ENCODE measurements around the gene FGF6.

FGF6 gene

DNA sequence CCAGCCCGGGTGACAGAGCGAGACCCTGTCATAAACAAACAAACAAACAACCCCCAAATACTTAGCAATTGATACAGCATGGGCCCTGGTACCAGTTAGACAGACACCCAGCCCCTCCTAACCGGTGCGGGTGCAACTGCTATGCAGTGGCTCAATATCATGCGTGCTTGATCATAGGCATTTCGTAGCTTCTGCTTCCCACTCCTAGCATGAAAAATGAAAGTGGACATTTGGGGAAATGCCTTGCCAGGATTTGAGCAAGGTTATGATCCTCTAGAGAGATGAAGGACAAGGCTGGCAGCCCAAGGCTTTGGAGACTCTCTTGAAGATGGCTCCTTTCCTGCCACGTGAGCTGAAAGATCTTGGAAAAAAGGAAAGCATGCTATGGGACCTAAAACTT, 13.7 kb downstream of the FGF6 start:
- Histone ChIP-seq H3K27ac (ENCODE audit: low read length) (no peak overlapping the region), H3K4me2 (ENCODE audit: insufficient read depth, low read length) (no peak overlapping the region), H3K36me3 (ENCODE audit: insufficient read depth, low read length) (no peaks in the 10 kb centered on the region), H2AFZ (ENCODE audit: low read depth, low read length) (no peak overlapping the region), H3K4me1 (ENCODE audit: insufficient read depth, low read length) (peaks cover 28% of the 10 kb centered on the region), H4K20me1 (ENCODE audit: insufficient read depth, low read length) (no peaks in the 10 kb centered on the region), H3K9ac (ENCODE audit: low read depth, low read length) (no peak overlapping the region), H3K4me3 (ENCODE audit: low read depth in 1 of 2, low read length in 2 of 2) (no peak overlapping the region), H3K79me2 (ENCODE audit: insufficient read depth, low read length) (no peaks in the 10 kb centered on the region), H3K27me3 (ENCODE audit: insufficient read depth, low read length, poor library complexity) (no peaks in the 10 kb centered on the region), H3K9me3 (ENCODE audit: insufficient read depth, low read length, severe bottlenecking) (no peaks in the 10 kb centered on the region)
- no peak for ATAC-seq (ENCODE audit: insufficient read depth, low read depth)
- DNase-seq = no peak
- TF ChIP-seq, protein P1, sequence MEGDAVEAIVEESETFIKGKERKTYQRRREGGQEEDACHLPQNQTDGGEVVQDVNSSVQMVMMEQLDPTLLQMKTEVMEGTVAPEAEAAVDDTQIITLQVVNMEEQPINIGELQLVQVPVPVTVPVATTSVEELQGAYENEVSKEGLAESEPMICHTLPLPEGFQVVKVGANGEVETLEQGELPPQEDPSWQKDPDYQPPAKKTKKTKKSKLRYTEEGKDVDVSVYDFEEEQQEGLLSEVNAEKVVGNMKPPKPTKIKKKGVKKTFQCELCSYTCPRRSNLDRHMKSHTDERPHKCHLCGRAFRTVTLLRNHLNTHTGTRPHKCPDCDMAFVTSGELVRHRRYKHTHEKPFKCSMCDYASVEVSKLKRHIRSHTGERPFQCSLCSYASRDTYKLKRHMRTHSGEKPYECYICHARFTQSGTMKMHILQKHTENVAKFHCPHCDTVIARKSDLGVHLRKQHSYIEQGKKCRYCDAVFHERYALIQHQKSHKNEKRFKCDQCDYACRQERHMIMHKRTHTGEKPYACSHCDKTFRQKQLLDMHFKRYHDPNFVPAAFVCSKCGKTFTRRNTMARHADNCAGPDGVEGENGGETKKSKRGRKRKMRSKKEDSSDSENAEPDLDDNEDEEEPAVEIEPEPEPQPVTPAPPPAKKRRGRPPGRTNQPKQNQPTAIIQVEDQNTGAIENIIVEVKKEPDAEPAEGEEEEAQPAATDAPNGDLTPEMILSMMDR (IDR thresholded peaks at IDR 0.05; ENCODE audit: borderline replicate concordance, extremely low read depth, low read length, poor library complexity, severe bottlenecking) = no peak
- no peak for TF ChIP-seq EZH2 (IDR thresholded peaks at IDR 0.05; ENCODE audit: borderline replicate concordance, low read depth, low read length, severe bottlenecking)

DNA sequence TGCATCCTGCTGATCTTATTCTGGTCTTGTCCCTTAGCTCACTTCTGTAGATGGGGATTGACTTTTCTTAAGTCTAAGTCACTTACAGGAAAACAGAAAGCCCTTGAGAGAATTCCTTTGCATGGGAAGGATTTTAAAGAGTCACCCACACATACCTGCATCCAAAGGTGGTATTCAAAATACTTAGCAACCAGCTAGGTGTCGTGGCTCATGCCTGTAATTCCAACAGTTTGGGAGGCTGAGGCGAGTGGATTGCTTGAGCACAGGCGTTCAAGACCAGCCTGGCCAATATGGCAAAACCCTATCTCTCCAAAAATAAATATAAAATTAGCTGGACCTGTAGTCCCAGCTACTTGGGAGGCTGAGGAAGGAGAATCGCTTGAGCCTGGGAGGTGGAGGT, 14.2 kb downstream of the FGF6 start:
- H3K4me2 ChIP-seq (ENCODE audit: insufficient read depth, low read length) = no peak overlapping the region

DNA sequence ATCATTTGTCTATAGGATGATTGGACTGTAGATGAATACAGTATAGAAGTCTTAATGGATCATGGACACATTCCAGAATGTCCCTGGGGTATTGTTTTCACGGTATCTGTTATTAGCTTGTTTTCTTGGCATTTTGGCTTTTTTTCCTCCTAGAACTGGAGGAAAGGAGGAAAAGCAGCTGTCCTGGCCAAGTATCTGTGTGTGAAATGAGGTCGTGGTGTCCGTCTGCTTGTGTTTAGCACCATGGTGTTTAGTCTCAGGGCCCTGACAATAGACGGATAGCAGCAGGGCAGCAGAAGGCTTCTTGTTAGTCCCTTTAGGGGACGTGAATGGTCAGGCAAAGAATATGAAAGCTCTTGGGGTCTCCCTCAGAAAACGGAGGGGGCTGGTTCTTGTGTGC, 21.2 kb downstream of the FGF6 start:
- Histone ChIP-seq H4K20me1 (ENCODE audit: insufficient read depth, low read length) (no peaks in the 10 kb centered on the region), H3K9me3 (ENCODE audit: insufficient read depth, low read length, severe bottlenecking) (no peaks in the 10 kb centered on the region), H3K9ac (ENCODE audit: low read depth, low read length) (no peak overlapping the region), H3K79me2 (ENCODE audit: insufficient read depth, low read length) (no peaks in the 10 kb centered on the region), H2AFZ (ENCODE audit: low read depth, low read length) (no peak overlapping the region), H3K27me3 (ENCODE audit: insufficient read depth, low read length, poor library complexity) (no peaks in the 10 kb centered on the region), H3K27ac (ENCODE audit: low read length) (no peak overlapping the region), H3K36me3 (ENCODE audit: insufficient read depth, low read length) (no peaks in the 10 kb centered on the region), H3K4me2 (ENCODE audit: insufficient read depth, low read length) (no peak overlapping the region), H3K4me1 (ENCODE audit: insufficient read depth, low read length) (no peaks in the 10 kb centered on the region), H3K4me3 (ENCODE audit: low read depth in 1 of 2, low read length in 2 of 2) (no peak overlapping the region)
- DNase-seq (no peak), ATAC-seq (ENCODE audit: insufficient read depth, low read depth) (no peak)
- no peak for TF ChIP-seq EZH2 (IDR thresholded peaks at IDR 0.05; ENCODE audit: borderline replicate concordance, low read depth, low read length, severe bottlenecking)
- TF ChIP-seq, protein P1 (IDR thresholded peaks at IDR 0.05; ENCODE audit: borderline replicate concordance, extremely low read depth, low read length, poor library complexity, severe bottlenecking) = no peak

More for the DNA sequence above, 14.2 kb downstream of the FGF6 start:
- Histone ChIP-seq H3K27me3 (ENCODE audit: insufficient read depth, low read length, poor library complexity) (no peaks in the 10 kb centered on the region), H3K79me2 (ENCODE audit: insufficient read depth, low read length) (no peaks in the 10 kb centered on the region), H3K4me3 (ENCODE audit: low read depth in 1 of 2, low read length in 2 of 2) (no peak overlapping the region), H4K20me1 (ENCODE audit: insufficient read depth, low read length) (no peaks in the 10 kb centered on the region), H3K36me3 (ENCODE audit: insufficient read depth, low read length) (no peaks in the 10 kb centered on the region), H3K9me3 (ENCODE audit: insufficient read depth, low read length, severe bottlenecking) (no peaks in the 10 kb centered on the region), H2AFZ (ENCODE audit: low read depth, low read length) (no peak overlapping the region), H3K4me1 (ENCODE audit: insufficient read depth, low read length) (peaks cover 28% of the 10 kb centered on the region), H3K9ac (ENCODE audit: low read depth, low read length) (no peak overlapping the region), H3K27ac (ENCODE audit: low read length) (no peak overlapping the region)
- DNase-seq = no peak
- TF ChIP-seq, protein P1 (IDR thresholded peaks at IDR 0.05; ENCODE audit: borderline replicate concordance, extremely low read depth, low read length, poor library complexity, severe bottlenecking) = no peak
- TF ChIP-seq EZH2 (IDR thresholded peaks at IDR 0.05; ENCODE audit: borderline replicate concordance, low read depth, low read length, severe bottlenecking) = no peak
- no peak for ATAC-seq (ENCODE audit: insufficient read depth, low read depth)

All from DND-41 (cell line).